Fibroblast of the conjunctiva (primary cell): ENCODE data around the gene HRAS.

Experiments used
- DNase-seq: peaks from one replicate; pipeline ENCODE4 v3.0.0-alpha.2; 2010; ENCODE audit warnings: low read depth

Gene HRAS

GRCh38 chr11:553083-553987, 18.0 kb upstream of the HRAS start:
- DNase-seq, result no peak

- no peak for DNase-seq
Observed at GRCh38 chr11:551596-551995, 16.2 kb upstream of the HRAS start.

GRCh38 chr11:551131-551530, 15.8 kb upstream of the HRAS start:
- DNase-seq, result no peak

- no peak for DNase-seq
Observed at GRCh38 chr11:550746-551085, 15.3 kb upstream of the HRAS start.

GRCh38 chr11:550021-550745, 14.8 kb upstream of the HRAS start:
- DNase-seq, result no peak

- DNase-seq, result no peak
Observed at GRCh38 chr11:548700-549603, 13.6 kb upstream of the HRAS start.

GRCh38 chr11:545171-545570, 9.8 kb upstream of the HRAS start:
- DNase-seq, result no peak

- DNase-seq, result no peak
Observed at GRCh38 chr11:544817-545166, 9.4 kb upstream of the HRAS start.

GRCh38 chr11:541433-541885, 6.1 kb upstream of the HRAS start:
- no peak for DNase-seq

GRCh38 chr11:540583-541432, 5.4 kb upstream of the HRAS start:
- DNase-seq, result no peak

- no peak for DNase-seq
Observed at GRCh38 chr11:539971-540481, 4.7 kb upstream of the HRAS start.

- DNase-seq, result no peak
Observed at GRCh38 chr11:538431-539051, 3.2 kb upstream of the HRAS start.

GRCh38 chr11:537622-538430, 2.5 kb upstream of the HRAS start:
- no peak for DNase-seq

- peak; percentile 54 for DNase-seq
Observed at GRCh38 chr11:536841-537621, 1.7 kb upstream of the HRAS start, which contains the start of gene LRRC56. Gene LRRC56 (plus strand): TSS chr11:537527. CDS start chr11:540685, 3,158 bp downstream.

- no peak for DNase-seq
Observed at GRCh38 chr11:535210-535518, 212 bp downstream of the HRAS start.

GRCh38 chr11:534396-535209, 773 bp downstream of the HRAS start:
- no peak for DNase-seq

GRCh38 chr11:533586-534395, 1.6 kb downstream of the HRAS start:
- no peak for DNase-seq
